GM21515 (cell line): Measurements from ENCODE around the gene CACNA1H.
"Not testable (repeated sequence)": the region's sequence is repeated elsewhere in the genome, so short reads cannot be mapped to it uniquely, and the experiment has no call there.

Experiments used
- ATAC-seq: cut with Tn5 transposase; IDR thresholded peaks from one replicate; pipeline ENCODE4 v1.9.1; 2021; ENCODE audit not compliant: unreplicated experiment

The CACNA1H gene

GRCh38 chr16:1221628-1222552 is 69.0 kb downstream of the CACNA1H start:
- ATAC-seq = no peak

- ATAC-seq = no peak
Observed at GRCh38 chr16:1222553-1223354, 69.8 kb downstream of the CACNA1H start.

- no peak for ATAC-seq
Observed at GRCh38 chr16:1223355-1224214, 70.7 kb downstream of the CACNA1H start.

GRCh38 chr16:1224558-1224957 is 71.7 kb downstream of the CACNA1H start:
- ATAC-seq = no peak

GRCh38 chr16:1225051-1225451 is 72.1 kb downstream of the CACNA1H start, which contains the start of gene TPSG1:
TPSG1 (minus strand) TSS chr16:1225268; CDS start chr16:1225252, 16 bp downstream.
- no peak for ATAC-seq

- not testable (repeated sequence) for ATAC-seq
Observed at GRCh38 chr16:1225728-1226311, 72.9 kb downstream of the CACNA1H start.

- ATAC-seq = not testable (repeated sequence)
Observed at GRCh38 chr16:1226692-1227091, 73.8 kb downstream of the CACNA1H start.

GRCh38 chr16:1228227-1228626 is 75.3 kb downstream of the CACNA1H start:
- not testable (repeated sequence) for ATAC-seq

GRCh38 chr16:1229476-1229875 is 76.6 kb downstream of the CACNA1H start:
- not testable (repeated sequence) for ATAC-seq

GRCh38 chr16:1230084-1230470 is 77.2 kb downstream of the CACNA1H start, which contains the start of gene TPSB2:
TPSB2 (minus strand) TSS chr16:1230184; CDS start chr16:1229951, 233 bp downstream.
- ATAC-seq = not testable (repeated sequence)

GRCh38 chr16:1230471-1231212 is 77.7 kb downstream of the CACNA1H start:
- not testable (repeated sequence) for ATAC-seq

- ATAC-seq = not testable (repeated sequence)
Observed at GRCh38 chr16:1231301-1231700, 78.4 kb downstream of the CACNA1H start.

GRCh38 chr16:1232049-1232748 is 79.3 kb downstream of the CACNA1H start:
- ATAC-seq = not testable (repeated sequence)

- ATAC-seq = not testable (repeated sequence)
Observed at GRCh38 chr16:1236659-1237058, 83.8 kb downstream of the CACNA1H start.

GRCh38 chr16:1237990-1238389 is 85.1 kb downstream of the CACNA1H start:
- ATAC-seq = no peak

- ATAC-seq = not testable (repeated sequence)
Observed at GRCh38 chr16:1238909-1239308, 86.0 kb downstream of the CACNA1H start.

GRCh38 chr16:1239575-1239974 is 86.7 kb downstream of the CACNA1H start:
- ATAC-seq = not testable (repeated sequence)

- not testable (repeated sequence) for ATAC-seq
Observed at GRCh38 chr16:1240436-1240835, 87.5 kb downstream of the CACNA1H start, which contains the start of gene TPSAB1. TPSAB1 (plus strand) TSS chr16:1240705; CDS start chr16:1240939, 234 bp downstream.

- ATAC-seq = not testable (repeated sequence)
Observed at GRCh38 chr16:1241081-1241480, 88.2 kb downstream of the CACNA1H start.
